GM12873 (cell line): ENCODE data around the gene SGCD.

Experiments used
- TF ChIP-seq, protein P1 (sequence below): IDR thresholded peaks from 2 replicates; pipeline ENCODE4 v1.5.1; 2012; ENCODE audit warnings: low read depth, mild to moderate bottlenecking, moderate library complexity, low read length, control low read depth; ENCODE audit not compliant: insufficient read depth; ENCODE audit errors: missing control alignments

SGCD gene

DNA sequence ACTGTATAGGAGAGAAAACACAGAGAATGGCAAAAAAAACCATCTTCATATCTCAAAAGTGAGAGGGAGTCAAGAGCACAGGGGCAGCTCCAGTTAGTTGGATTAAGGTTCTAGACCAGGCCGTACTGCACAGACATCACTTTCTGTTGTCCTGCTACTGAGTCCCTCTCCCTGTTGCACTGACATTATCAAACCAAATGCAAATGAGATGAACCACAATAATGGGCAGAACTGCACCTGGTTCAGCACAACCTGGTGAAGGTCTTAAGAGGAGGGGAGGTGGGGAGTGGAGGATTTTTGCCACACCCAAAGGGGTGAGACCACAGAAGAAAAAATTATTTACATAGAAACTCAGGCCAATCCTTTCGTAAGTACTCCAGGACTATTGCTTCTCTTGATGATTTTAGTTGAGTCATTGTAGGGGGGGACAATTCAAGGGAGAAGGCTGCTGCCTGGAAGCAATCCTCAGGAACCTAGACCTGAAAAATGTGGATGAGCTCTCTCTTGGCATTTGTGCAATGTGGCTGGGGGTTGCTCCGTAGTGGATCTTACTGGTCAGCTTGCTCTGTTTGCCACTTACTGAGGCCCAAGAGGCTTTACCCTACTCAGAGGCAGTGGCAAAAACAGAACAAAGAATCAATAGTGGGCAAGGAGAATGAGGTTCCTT lies 428.6 kb downstream of the SGCD start:
- TF ChIP-seq, protein P1, sequence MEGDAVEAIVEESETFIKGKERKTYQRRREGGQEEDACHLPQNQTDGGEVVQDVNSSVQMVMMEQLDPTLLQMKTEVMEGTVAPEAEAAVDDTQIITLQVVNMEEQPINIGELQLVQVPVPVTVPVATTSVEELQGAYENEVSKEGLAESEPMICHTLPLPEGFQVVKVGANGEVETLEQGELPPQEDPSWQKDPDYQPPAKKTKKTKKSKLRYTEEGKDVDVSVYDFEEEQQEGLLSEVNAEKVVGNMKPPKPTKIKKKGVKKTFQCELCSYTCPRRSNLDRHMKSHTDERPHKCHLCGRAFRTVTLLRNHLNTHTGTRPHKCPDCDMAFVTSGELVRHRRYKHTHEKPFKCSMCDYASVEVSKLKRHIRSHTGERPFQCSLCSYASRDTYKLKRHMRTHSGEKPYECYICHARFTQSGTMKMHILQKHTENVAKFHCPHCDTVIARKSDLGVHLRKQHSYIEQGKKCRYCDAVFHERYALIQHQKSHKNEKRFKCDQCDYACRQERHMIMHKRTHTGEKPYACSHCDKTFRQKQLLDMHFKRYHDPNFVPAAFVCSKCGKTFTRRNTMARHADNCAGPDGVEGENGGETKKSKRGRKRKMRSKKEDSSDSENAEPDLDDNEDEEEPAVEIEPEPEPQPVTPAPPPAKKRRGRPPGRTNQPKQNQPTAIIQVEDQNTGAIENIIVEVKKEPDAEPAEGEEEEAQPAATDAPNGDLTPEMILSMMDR: no peak

DNA sequence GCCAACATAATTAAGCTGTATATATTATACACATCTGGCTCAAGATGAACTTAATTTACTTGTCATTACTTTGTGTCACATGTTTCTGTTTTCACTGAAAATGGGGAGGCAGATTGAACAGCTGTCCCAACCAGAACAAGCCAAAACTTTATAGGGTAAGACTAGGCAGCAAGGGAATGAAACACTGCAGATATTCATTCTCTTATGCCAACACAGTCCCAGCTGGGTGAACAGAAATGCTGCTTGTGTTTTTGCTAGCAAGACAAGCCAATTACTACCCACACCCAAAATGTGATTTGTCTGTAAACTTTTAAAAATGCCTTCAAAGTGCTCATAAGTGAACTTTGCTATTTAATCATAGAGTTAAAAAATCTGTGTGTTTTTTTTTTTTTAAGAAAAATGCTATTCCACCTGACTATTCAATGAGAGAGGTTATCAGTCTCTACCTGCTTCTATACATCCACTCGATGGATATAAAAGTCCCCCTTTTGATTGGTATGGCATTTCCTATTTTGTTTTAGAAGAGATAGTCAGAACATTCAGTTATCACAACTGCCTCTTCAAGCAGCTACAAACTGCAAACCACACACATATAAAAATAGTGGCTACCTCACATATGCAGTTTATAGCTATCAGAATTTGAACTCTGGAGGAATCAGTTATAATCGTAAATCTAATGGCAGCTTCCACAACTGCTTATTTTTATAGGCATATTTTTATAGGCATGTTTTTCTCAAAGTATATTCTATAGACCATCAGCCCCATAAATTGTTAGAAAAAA lies 431.2 kb downstream of the SGCD start:
- TF ChIP-seq, protein P1: no peak

DNA sequence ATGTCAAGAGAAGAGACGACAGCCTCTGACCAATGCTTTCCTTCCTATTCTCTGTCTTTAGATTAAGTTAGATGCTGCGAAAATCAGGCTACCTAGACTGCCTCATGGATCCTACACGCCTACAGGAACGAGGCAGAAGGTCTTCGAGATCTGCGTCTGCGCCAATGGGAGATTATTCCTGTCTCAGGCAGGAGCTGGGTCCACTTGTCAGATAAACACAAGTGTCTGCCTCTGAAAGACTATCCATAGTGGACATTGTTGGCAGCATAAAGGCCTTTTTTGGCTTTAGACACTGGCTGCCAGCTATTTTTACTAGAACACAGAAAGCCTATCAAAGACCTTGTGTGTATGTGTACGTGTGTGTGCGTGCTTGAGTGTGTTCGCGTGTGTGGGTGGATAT lies 432.2 kb downstream of the SGCD start:
- TF ChIP-seq, protein P1: no peak

DNA sequence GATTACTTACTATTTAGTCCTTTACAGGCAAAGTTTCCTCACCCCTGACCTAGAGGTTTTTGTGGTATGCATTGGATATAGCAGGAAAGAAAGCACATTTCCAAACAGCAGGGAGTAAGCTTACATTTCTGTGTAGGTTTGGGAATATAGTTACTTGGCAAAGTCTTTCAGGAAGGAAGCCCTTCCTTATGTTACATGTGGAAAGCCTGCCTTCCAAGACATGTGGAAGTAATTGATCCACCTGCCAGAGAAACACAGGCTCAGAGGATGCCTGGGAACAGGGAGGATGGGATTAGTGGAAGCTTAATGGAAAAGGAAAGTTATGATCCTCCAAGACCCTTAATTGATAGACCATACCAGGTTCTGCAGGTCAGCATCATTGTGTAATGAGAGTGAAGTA lies 435.8 kb downstream of the SGCD start:
- TF ChIP-seq, protein P1: no peak

DNA sequence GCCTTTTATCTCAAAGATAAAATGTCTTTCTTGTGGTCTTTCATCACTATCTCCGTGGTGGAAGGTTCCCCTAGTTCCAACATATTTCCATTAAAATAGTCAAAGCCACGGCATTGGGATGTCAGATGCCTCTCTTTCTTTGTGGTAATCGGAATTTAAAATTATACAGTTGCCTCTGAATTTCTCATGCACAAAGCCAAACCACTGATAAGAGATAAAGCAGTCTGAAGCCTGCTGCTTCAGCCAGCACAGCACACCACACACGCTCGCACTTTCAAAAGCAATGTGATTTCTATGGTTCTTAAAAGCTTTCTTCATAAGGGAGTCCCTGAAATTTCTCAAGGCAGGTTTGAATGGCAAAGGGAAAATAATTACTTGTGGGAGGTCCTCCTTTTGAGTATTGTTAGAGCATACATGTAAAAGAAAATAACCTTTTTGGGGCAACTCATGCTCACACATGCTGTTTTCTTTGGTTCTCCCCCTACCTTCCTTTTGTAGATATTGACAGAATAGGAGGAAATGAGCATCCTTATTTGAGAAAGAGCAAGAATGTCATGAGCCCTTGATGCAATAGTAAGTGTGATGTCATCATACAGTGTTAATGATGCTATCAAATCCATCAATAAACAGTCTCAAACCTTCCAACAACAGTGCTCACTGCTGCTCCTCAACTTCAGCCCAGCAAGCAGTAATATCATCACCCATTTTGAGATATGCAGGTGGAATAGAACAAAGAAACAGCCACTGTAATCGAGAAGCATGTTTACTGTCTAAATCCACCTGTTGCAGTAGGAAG lies 437.4 kb downstream of the SGCD start:
- TF ChIP-seq, protein P1: no peak

DNA sequence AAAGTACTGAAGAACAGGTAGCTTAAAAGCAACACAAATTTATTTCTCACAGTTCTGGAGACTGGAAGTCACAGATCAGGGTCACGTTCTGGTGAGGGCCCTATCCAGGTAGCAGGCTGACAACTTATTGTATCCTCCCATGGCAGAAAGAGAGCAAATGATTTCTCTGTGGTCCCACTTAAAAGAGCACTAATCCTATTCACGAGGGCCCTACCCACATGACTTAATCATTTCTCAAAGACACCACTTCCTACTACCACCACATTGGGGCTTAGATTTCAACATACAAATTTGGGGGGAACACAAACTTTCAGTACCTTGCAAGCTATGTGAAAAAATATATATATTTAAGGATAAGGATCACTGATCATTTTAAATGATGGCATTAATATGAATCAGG lies 447.3 kb downstream of the SGCD start:
- TF ChIP-seq, protein P1: no peak
